ENCODE measurements around the gene TFAP2E.

Gene TFAP2E

DNA sequence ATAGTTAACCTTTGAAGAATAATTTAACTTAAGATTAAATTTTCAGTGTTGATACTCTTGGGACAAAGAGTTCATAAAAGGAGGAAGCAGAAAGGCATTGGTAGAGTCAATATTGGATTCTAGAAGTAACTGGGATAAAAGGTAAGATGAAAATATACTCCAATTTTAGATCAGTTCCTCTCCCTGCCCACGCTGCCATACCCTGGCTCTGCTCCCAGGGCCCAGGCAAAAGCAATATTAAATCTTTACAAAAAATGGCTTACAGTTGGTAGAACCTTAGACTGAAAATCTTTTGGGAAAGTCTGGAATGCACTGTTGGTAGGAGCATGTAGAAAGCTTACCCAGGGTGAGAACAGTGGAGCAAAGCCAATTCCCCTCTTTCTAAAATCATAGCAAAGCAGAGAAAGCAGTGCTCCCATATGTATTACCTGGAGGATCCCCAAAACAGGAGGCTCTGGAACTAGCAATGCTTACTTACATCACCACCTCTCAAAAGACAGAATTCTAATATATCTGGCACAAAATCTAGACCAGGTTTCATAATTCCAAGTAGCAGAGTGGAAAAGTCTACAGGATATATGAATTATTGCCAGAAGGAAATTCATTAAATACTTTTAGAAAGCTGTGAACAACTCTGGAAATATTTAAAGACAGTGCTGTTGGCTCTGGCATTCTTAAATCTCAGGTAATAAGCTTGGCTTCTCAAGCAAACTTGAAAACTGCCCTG is 40.5 kb upstream of the TFAP2E start:
- TF ChIP-seq REST (IDR thresholded peaks at IDR 0.05; ENCODE audit: low read depth) (no peak), CREB1 (IDR thresholded peaks at IDR 0.05; ENCODE audit: low read depth) (no peak), TEAD4 (IDR thresholded peaks at IDR 0.05) (no peak), FOXM1 (IDR thresholded peaks at IDR 0.05; ENCODE audit: borderline replicate concordance, low read depth) (no peak), CEBPB (IDR thresholded peaks at IDR 0.05) (no peak), MAX (IDR thresholded peaks at IDR 0.05) (no peak), TAF1 (IDR thresholded peaks at IDR 0.05; ENCODE audit: low read depth) (no peak), RAD21 (IDR thresholded peaks at IDR 0.05; ENCODE audit: low read depth) (no peak), EP300 (IDR thresholded peaks at IDR 0.05; ENCODE audit: borderline replicate concordance) (no peak), ZBTB7A (IDR thresholded peaks at IDR 0.05; ENCODE audit: low read depth) (no peak), TCF12 (IDR thresholded peaks at IDR 0.05; ENCODE audit: low read depth) (no peak), EGR1 (IDR thresholded peaks at IDR 0.05) (no peak), USF1 (IDR thresholded peaks at IDR 0.05) (no peak), NFIC (IDR thresholded peaks at IDR 0.05) (no peak), YY1 (IDR thresholded peaks at IDR 0.05; ENCODE audit: low read depth) (no peak)

GRCh38 chr1:35533586-35533985 is 39.5 kb upstream of the TFAP2E start:
- TF ChIP-seq YY1 (IDR thresholded peaks at IDR 0.05; ENCODE audit: low read depth) (0 out of 2 replicates have a peak, but pooled peaks have one; percentile 27), MAX (IDR thresholded peaks at IDR 0.05) (no peak)

DNA sequence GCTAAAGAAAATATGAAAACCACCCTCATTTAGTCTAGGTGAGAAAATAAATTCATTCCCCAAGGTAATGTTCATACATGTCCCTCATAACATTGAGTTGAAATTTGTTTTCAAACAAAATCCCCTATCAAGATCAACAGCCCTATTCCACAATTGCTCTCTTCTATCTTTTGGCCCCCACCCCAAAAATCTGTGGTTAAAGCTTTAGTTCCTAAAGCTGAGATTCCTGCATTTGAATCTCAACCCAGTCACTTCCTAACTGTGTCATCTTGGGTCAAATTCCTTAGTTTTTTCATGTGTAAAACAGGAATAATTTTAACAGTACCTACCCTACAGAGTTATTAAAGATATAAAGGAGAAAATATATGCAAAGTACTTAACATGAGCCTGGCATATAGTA is 37.9 kb upstream of the TFAP2E start:
- no peak for TF ChIP-seq EGR1 (IDR thresholded peaks at IDR 0.05)
- TF ChIP-seq EP300 (IDR thresholded peaks at IDR 0.05; ENCODE audit: borderline replicate concordance), result no peak
- TF ChIP-seq TAF1 (IDR thresholded peaks at IDR 0.05; ENCODE audit: low read depth), result no peak
- TF ChIP-seq YY1 (IDR thresholded peaks at IDR 0.05; ENCODE audit: low read depth), result no peak
- TF ChIP-seq CREB1 (IDR thresholded peaks at IDR 0.05; ENCODE audit: low read depth), result no peak
- TF ChIP-seq ZBTB7A (IDR thresholded peaks at IDR 0.05; ENCODE audit: low read depth), result no peak
- TF ChIP-seq RAD21 (IDR thresholded peaks at IDR 0.05; ENCODE audit: low read depth), result no peak
- no peak for TF ChIP-seq TCF12 (IDR thresholded peaks at IDR 0.05; ENCODE audit: low read depth)
- TF ChIP-seq REST (IDR thresholded peaks at IDR 0.05; ENCODE audit: low read depth), result no peak
- TF ChIP-seq TEAD4 (IDR thresholded peaks at IDR 0.05), result no peak
- no peak for TF ChIP-seq MAX (IDR thresholded peaks at IDR 0.05)

GRCh38 chr1:35536556-35537162 is 36.5 kb upstream of the TFAP2E start:
- TF ChIP-seq TEAD4 (IDR thresholded peaks at IDR 0.05) (no peak), FOXM1 (IDR thresholded peaks at IDR 0.05; ENCODE audit: borderline replicate concordance, low read depth) (no peak), REST (IDR thresholded peaks at IDR 0.05; ENCODE audit: low read depth) (no peak), USF1 (IDR thresholded peaks at IDR 0.05) (no peak), EGR1 (IDR thresholded peaks at IDR 0.05) (no peak), MAX (IDR thresholded peaks at IDR 0.05) (no peak), TAF1 (IDR thresholded peaks at IDR 0.05; ENCODE audit: low read depth) (no peak), CREB1 (IDR thresholded peaks at IDR 0.05; ENCODE audit: low read depth) (no peak), RAD21 (IDR thresholded peaks at IDR 0.05; ENCODE audit: low read depth) (no peak), EP300 (IDR thresholded peaks at IDR 0.05; ENCODE audit: borderline replicate concordance) (no peak), ZBTB7A (IDR thresholded peaks at IDR 0.05; ENCODE audit: low read depth) (no peak), TCF12 (IDR thresholded peaks at IDR 0.05; ENCODE audit: low read depth) (no peak), NFIC (IDR thresholded peaks at IDR 0.05) (no peak)

Measured in Ishikawa (cell line).